ENCODE data around the gene SH3PXD2A. TPM values are rescaled to one million over a fixed set of nuclear protein-coding genes. Genes with fewer than 3 reads are reported as not detected.
A peak's percentile ranks its signal among the peaks of the same experiment; 100 is the strongest.

The SH3PXD2A gene
- total RNA-seq, 1 donor from 2014 or later, result 30.3 TPM

- H3K27ac ChIP-seq (ENCODE audit: low read depth, low read length), result no peak overlapping the region
- no peak overlapping the region for H3K4me3 ChIP-seq (ENCODE audit: low read length in 3 of 3)
- peaks cover 19 to 51% (median 43%) of the 10 kb centered on the region in 3 donors for H3K4me1 ChIP-seq (ENCODE audit: control insufficient read depth in 3 of 3, insufficient read depth in 3 of 3, low read length in 3 of 3)
- no peaks in the 10 kb centered on the region for H3K27me3 ChIP-seq (ENCODE audit: control insufficient read depth in 3 of 3, insufficient read depth in 3 of 3, low read length in 3 of 3)
- no peaks in the 10 kb centered on the region for H3K36me3 ChIP-seq (ENCODE audit: control insufficient read depth in 3 of 3, insufficient read depth in 3 of 3, low read length in 3 of 3)
- H3K9me3 ChIP-seq (ENCODE audit: control insufficient read depth in 3 of 3, low read length in 3 of 3), result no peaks in the 10 kb centered on the region
- H3K9ac ChIP-seq (ENCODE audit: low read depth in 1 of 3, low read length in 3 of 3), result no peak overlapping the region
Observed at GRCh38 chr10:103749779-103750178, 105.6 kb downstream of the SH3PXD2A start.

GRCh38 chr10:103748020-103748419, 107.4 kb downstream of the SH3PXD2A start:
- Histone ChIP-seq H3K9me3 (ENCODE audit: control insufficient read depth in 3 of 3, low read length in 3 of 3) (no peaks in the 10 kb centered on the region), H3K4me3 (ENCODE audit: low read length in 3 of 3) (no peak overlapping the region), H3K4me1 (ENCODE audit: control insufficient read depth in 3 of 3, insufficient read depth in 3 of 3, low read length in 3 of 3) (peaks cover 19 to 56% (median 48%) of the 10 kb centered on the region in 3 donors), H3K27ac (ENCODE audit: low read depth, low read length) (no peak overlapping the region), H3K9ac (ENCODE audit: low read depth in 1 of 3, low read length in 3 of 3) (no peak overlapping the region), H3K27me3 (ENCODE audit: control insufficient read depth in 3 of 3, insufficient read depth in 3 of 3, low read length in 3 of 3) (no peaks in the 10 kb centered on the region), H3K36me3 (ENCODE audit: control insufficient read depth in 3 of 3, insufficient read depth in 3 of 3, low read length in 3 of 3) (no peaks in the 10 kb centered on the region)

GRCh38 chr10:103747193-103747865, 108.0 kb downstream of the SH3PXD2A start:
- H3K27ac ChIP-seq (ENCODE audit: low read depth, low read length), result no peak overlapping the region
- no peak overlapping the region for H3K4me3 ChIP-seq (ENCODE audit: low read length in 3 of 3)
- peak overlapping the region in 2 of 3 donors; percentile 2 to 25 for H3K9ac ChIP-seq (ENCODE audit: low read depth in 1 of 3, low read length in 3 of 3)
- H3K9me3 ChIP-seq (ENCODE audit: control insufficient read depth in 3 of 3, low read length in 3 of 3), result no peaks in the 10 kb centered on the region
- no peaks in the 10 kb centered on the region for H3K36me3 ChIP-seq (ENCODE audit: control insufficient read depth in 3 of 3, insufficient read depth in 3 of 3, low read length in 3 of 3)
- peaks cover 19 to 63% (median 53%) of the 10 kb centered on the region in 3 donors for H3K4me1 ChIP-seq (ENCODE audit: control insufficient read depth in 3 of 3, insufficient read depth in 3 of 3, low read length in 3 of 3)
- no peaks in the 10 kb centered on the region for H3K27me3 ChIP-seq (ENCODE audit: control insufficient read depth in 3 of 3, insufficient read depth in 3 of 3, low read length in 3 of 3)

- Histone ChIP-seq H3K9ac (ENCODE audit: low read depth in 1 of 3, low read length in 3 of 3) (no peak overlapping the region), H3K4me1 (ENCODE audit: control insufficient read depth in 3 of 3, insufficient read depth in 3 of 3, low read length in 3 of 3) (peaks cover 13 to 60% (median 48%) of the 10 kb centered on the region in 3 donors), H3K27ac (ENCODE audit: low read depth, low read length) (no peak overlapping the region), H3K4me3 (ENCODE audit: low read length in 3 of 3) (no peak overlapping the region), H3K9me3 (ENCODE audit: control insufficient read depth in 3 of 3, low read length in 3 of 3) (no peaks in the 10 kb centered on the region), H3K27me3 (ENCODE audit: control insufficient read depth in 3 of 3, insufficient read depth in 3 of 3, low read length in 3 of 3) (no peaks in the 10 kb centered on the region), H3K36me3 (ENCODE audit: control insufficient read depth in 3 of 3, insufficient read depth in 3 of 3, low read length in 3 of 3) (no peaks in the 10 kb centered on the region)
Observed at GRCh38 chr10:103746598-103746997, 108.8 kb downstream of the SH3PXD2A start.

GRCh38 chr10:103745341-103746247, 109.8 kb downstream of the SH3PXD2A start:
- peak overlapping the region in 1 of 3 donors; percentile 29 for H3K4me3 ChIP-seq (ENCODE audit: low read length in 3 of 3)
- peak overlapping the region; percentile 78 for H3K27ac ChIP-seq (ENCODE audit: low read depth, low read length)
- H3K4me1 ChIP-seq (ENCODE audit: control insufficient read depth in 3 of 3, insufficient read depth in 3 of 3, low read length in 3 of 3), result peaks cover 9 to 58% (median 48%) of the 10 kb centered on the region in 3 donors
- H3K9ac ChIP-seq (ENCODE audit: low read depth in 1 of 3, low read length in 3 of 3), result peak overlapping the region in 1 of 3 donors; percentile 25
- no peaks in the 10 kb centered on the region for H3K27me3 ChIP-seq (ENCODE audit: control insufficient read depth in 3 of 3, insufficient read depth in 3 of 3, low read length in 3 of 3)
- H3K9me3 ChIP-seq (ENCODE audit: control insufficient read depth in 3 of 3, low read length in 3 of 3), result no peaks in the 10 kb centered on the region
- H3K36me3 ChIP-seq (ENCODE audit: control insufficient read depth in 3 of 3, insufficient read depth in 3 of 3, low read length in 3 of 3), result no peaks in the 10 kb centered on the region

GRCh38 chr10:103742824-103743223, 112.6 kb downstream of the SH3PXD2A start:
- Histone ChIP-seq H3K9me3 (ENCODE audit: control insufficient read depth in 3 of 3, low read length in 3 of 3) (no peaks in the 10 kb centered on the region), H3K4me3 (ENCODE audit: low read length in 3 of 3) (no peak overlapping the region), H3K4me1 (ENCODE audit: control insufficient read depth in 3 of 3, insufficient read depth in 3 of 3, low read length in 3 of 3) (peaks cover 23 to 71% (median 51%) of the 10 kb centered on the region in 3 donors), H3K36me3 (ENCODE audit: control insufficient read depth in 3 of 3, insufficient read depth in 3 of 3, low read length in 3 of 3) (no peaks in the 10 kb centered on the region), H3K27ac (ENCODE audit: low read depth, low read length) (no peak overlapping the region), H3K9ac (ENCODE audit: low read depth in 1 of 3, low read length in 3 of 3) (peak overlapping the region in 1 of 3 donors; percentile 25), H3K27me3 (ENCODE audit: control insufficient read depth in 3 of 3, insufficient read depth in 3 of 3, low read length in 3 of 3) (no peaks in the 10 kb centered on the region)

GRCh38 chr10:103740611-103741010, 114.8 kb downstream of the SH3PXD2A start:
- H3K27me3 ChIP-seq (ENCODE audit: control insufficient read depth in 3 of 3, insufficient read depth in 3 of 3, low read length in 3 of 3), result no peaks in the 10 kb centered on the region
- H3K9ac ChIP-seq (ENCODE audit: low read depth in 1 of 3, low read length in 3 of 3), result no peak overlapping the region
- H3K4me1 ChIP-seq (ENCODE audit: control insufficient read depth in 3 of 3, insufficient read depth in 3 of 3, low read length in 3 of 3), result peaks cover 22 to 53% (median 39%) of the 10 kb centered on the region in 3 donors
- H3K27ac ChIP-seq (ENCODE audit: low read depth, low read length), result no peak overlapping the region
- H3K36me3 ChIP-seq (ENCODE audit: control insufficient read depth in 3 of 3, insufficient read depth in 3 of 3, low read length in 3 of 3), result no peaks in the 10 kb centered on the region
- H3K4me3 ChIP-seq (ENCODE audit: low read length in 3 of 3), result no peak overlapping the region
- no peaks in the 10 kb centered on the region for H3K9me3 ChIP-seq (ENCODE audit: control insufficient read depth in 3 of 3, low read length in 3 of 3)

GRCh38 chr10:103739039-103739764, 116.2 kb downstream of the SH3PXD2A start:
- peaks cover 0 to 3% (median 0%) of the 10 kb centered on the region in 3 donors for H3K36me3 ChIP-seq (ENCODE audit: control insufficient read depth in 3 of 3, insufficient read depth in 3 of 3, low read length in 3 of 3)
- H3K9ac ChIP-seq (ENCODE audit: low read depth in 1 of 3, low read length in 3 of 3), result peak overlapping the region; percentile 19 to 71 (median 68)
- H3K4me1 ChIP-seq (ENCODE audit: control insufficient read depth in 3 of 3, insufficient read depth in 3 of 3, low read length in 3 of 3), result peaks cover 18 to 45% (median 26%) of the 10 kb centered on the region in 3 donors
- H3K9me3 ChIP-seq (ENCODE audit: control insufficient read depth in 3 of 3, low read length in 3 of 3), result no peaks in the 10 kb centered on the region
- H3K27ac ChIP-seq (ENCODE audit: low read depth, low read length), result no peak overlapping the region
- H3K27me3 ChIP-seq (ENCODE audit: control insufficient read depth in 3 of 3, insufficient read depth in 3 of 3, low read length in 3 of 3), result no peaks in the 10 kb centered on the region
- peak overlapping the region in 2 of 3 donors; percentile 9 to 45 for H3K4me3 ChIP-seq (ENCODE audit: low read length in 3 of 3)

- no peak overlapping the region for H3K27ac ChIP-seq (ENCODE audit: low read depth, low read length)
- H3K4me1 ChIP-seq (ENCODE audit: control insufficient read depth in 3 of 3, insufficient read depth in 3 of 3, low read length in 3 of 3), result peaks cover 18 to 42% (median 25%) of the 10 kb centered on the region in 3 donors
- no peaks in the 10 kb centered on the region for H3K9me3 ChIP-seq (ENCODE audit: control insufficient read depth in 3 of 3, low read length in 3 of 3)
- no peaks in the 10 kb centered on the region for H3K27me3 ChIP-seq (ENCODE audit: control insufficient read depth in 3 of 3, insufficient read depth in 3 of 3, low read length in 3 of 3)
- H3K9ac ChIP-seq (ENCODE audit: low read depth in 1 of 3, low read length in 3 of 3), result no peak overlapping the region
- peaks cover 0 to 3% (median 0%) of the 10 kb centered on the region in 3 donors for H3K36me3 ChIP-seq (ENCODE audit: control insufficient read depth in 3 of 3, insufficient read depth in 3 of 3, low read length in 3 of 3)
- no peak overlapping the region for H3K4me3 ChIP-seq (ENCODE audit: low read length in 3 of 3)
Observed at GRCh38 chr10:103737735-103738367, 117.5 kb downstream of the SH3PXD2A start.
